ENCODE measurements around the gene ECM2.

ECM2 gene

DNA sequence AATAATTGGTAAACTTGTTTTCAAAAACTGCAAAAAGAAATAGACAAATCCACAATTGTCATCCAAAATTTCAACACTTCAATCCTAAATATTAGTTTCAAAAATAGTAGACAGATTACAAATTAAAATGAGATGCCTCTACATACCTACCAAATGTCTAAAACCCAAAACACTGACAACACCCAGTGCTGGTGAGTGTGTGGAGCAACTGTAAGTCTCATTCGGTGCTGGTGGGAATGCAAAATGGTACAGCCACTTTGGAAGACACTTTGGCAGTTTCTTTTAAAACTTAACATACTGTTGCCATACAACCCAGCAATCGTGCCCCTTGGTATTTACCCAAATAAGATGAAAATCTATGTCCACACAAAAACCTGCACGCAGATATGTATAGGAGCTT lies 6.7 kb downstream of the ECM2 start:
- H3K27ac ChIP-seq = no peak overlapping the region
- no peak overlapping the region for H3K4me3 ChIP-seq

DNA sequence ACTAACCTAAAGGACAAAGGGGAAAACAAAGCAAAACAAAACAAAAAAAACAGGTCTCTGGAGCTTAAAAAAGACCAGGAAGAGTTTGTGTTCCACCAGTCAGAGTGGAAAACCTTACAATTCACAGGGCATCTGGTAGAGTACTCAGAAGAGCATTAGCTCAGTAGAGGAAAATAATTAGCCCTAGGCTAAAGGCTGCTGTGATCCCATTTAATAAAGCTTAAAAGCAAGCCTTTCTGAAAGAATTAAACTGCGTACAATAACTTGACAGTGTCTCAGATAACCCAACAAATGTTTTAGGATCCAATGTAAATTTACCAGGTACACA lies 7.3 kb downstream of the ECM2 start:
- peak overlapping the region in 1 of 21 experiments; percentile 0 for H3K27ac ChIP-seq

DNA sequence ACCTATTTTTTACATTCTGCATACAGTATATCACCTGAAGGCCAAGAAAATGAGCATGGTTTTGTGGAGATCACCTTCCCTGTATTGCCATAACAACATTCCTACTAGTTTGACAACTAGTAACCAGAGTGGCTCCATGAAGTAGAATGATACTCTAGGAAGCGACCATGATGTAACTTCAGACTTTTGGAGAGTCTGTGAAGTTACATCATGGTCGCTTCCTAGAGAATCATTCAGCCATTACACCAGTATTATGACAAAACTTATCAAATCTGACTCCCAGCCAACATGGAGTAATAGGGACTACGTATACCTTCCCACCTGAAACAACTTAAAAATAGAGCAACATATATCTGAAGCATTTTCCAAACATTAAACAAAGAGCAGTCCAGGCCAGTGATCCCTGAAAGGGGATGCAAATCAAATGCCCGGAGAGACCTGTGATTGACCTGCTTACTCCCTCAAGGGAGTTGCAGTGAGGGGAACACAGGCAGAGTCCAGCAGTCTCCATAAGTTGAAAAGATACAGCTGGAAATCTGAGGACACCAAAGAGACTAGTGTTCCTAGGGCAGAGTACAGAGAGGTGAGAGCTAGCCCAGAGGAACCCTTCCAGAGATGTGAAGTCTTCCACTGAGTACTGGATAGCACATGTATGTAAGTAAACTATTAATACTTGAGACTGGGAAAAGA lies 7.8 kb downstream of the ECM2 start:
- Histone ChIP-seq H3K4me3 (no peak overlapping the region), H3K27ac (peak overlapping the region in 1 of 21 experiments; percentile 0)

More for the DNA sequence above, 7.3 kb downstream of the ECM2 start:
- H3K4me3 ChIP-seq = no peak overlapping the region

DNA sequence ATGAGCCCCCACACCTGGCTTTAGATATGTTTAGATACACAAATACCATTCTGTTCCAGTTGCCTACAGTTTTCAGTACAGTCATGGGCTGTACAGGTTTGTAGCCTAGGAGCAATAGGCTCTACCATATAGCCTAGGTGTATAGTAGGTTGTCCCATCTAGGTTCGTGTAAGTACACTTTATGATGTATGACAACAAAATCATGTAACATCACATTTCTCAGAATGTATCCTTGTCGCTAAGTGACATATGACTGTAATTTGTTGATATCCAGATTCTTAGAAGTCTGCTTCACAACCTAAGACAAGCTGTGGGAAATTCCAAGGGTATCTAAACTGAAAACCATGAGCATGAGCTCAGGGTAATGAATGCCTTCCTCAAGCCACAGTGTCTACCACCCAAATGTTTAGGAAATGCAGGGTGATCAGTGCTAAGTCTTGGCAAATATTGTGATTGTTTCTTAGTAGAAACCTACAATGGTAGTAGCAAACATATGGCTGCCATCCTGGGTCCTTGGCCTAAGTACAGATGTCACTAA lies 8.4 kb downstream of the ECM2 start:
- Histone ChIP-seq H3K27ac (no peak overlapping the region), H3K4me3 (no peak overlapping the region)

DNA sequence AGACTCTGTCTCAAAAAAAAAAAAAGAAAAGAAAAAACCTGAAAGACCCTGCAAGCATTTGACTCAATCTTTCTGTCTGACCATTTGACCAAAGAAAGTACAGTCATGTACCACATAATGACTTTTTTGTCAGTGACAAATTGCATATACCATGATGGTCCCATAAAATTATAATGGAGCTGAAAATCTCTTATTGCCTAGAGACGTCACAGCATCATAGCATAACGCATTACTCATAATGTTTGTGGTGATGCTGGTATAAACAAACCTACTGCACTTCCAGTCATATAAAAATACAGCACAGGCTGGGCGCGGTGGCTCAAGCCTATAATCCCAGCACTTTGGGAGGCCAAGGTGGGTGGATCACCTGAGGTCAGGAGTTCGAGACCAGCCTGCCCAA lies 10.5 kb downstream of the ECM2 start:
- H3K27ac ChIP-seq = no peak overlapping the region
- H3K4me3 ChIP-seq = no peak overlapping the region

DNA sequence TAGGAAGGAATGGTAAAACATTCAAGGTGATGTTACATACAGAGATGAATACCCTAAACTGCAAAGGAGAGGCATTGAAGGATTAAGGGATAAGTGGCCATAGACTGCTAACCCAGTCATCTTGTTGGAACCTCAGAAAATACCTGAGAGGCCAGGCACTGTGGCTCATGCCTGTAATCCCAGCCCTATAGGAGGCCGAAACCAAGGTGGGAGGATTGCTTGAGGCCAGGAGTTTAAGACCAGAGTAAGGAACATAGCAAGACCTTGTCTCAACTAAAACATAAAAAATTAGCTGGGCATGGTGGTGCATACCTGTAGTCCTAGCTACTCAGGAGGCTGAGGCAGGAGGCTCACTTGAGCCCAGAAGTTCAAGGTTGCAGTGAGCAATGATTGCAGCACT lies 10.9 kb downstream of the ECM2 start:
- H3K4me3 ChIP-seq = no peak overlapping the region
- H3K27ac ChIP-seq = no peak overlapping the region

DNA sequence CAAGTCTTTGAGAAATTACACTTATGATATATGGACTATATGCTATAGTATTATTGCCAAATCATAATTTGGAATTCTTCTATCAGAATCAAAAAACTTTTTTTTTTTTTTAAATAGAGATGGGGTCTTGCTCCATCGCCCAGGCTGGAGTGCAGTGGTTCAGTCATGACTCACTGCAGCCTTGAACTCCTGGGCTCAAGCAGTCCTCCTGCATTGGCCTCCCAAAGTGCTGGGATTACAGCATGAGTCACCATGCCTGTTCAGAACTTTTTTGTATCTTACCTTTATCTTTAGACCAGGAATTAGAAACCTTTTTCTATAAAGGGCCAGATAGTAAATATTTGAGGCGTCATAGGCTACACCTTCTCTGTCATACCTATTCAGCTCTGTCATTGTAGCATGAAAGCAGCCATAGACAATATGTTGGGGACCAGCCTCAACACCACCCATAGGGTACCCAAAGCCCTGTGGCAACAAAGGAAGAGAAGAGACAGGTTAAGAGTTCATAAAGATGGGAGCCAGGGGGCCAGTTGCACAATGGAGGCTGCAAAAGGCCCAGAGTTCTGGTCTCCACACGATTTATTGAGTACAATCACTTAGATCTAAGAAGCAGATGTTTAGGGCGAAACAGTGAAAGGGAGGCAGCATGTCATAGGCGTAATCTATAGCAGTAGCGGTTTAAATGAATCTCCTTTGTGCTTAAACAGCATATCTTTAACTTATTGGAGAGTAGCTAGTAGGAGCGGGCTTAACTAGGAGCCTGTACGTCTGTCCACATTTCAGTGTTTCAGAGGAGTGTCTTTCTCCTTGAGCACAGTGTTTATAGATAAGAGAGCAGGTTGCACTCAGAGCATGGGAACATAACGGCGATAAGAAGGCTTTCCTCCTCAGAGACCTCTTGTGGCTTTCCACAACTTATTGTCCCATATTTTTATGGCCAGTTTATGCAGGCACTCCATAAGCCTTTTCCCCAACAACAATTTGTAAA lies 12.5 kb downstream of the ECM2 start:
- no peak overlapping the region for H3K4me3 ChIP-seq

DNA sequence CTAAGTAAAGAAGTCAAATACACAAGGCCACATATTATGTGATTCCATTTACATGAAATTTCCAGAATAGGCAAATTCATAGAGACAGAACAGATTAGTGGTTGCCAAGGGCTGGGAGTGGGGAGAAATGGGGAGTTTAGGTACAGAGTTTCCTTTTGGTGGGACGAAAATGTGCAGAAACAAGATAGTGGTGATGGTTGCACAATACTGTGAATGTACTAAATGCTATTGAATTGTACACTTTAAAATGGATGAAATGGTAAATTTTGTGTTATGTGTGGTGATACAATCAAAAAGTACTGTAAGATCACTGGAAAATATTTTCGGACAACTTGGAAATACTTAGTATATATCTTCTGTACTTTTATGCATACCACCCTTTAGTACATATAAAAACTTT lies 15.0 kb downstream of the ECM2 start:
- H3K4me3 ChIP-seq = no peak overlapping the region
- no peak overlapping the region for H3K27ac ChIP-seq

More for the DNA sequence above, 12.5 kb downstream of the ECM2 start:
- no peak overlapping the region for H3K27ac ChIP-seq

DNA sequence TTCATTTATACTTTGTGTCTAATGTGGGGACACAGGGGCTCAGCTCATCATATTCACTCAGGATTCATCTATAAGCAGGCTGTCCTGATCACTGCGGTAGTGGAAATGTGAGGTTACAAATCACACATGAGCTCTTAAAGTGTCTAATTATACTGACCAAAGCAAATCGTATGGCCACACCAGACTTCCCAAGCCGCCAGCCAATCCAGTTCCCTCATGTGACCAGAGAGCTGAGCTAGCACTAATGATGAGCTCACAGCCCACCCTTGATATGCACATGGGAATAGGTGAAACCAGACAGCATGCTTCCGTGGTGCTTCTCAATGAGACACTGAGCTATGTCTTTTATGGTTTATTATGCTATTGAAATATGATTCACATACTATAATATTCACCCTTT lies 17.6 kb downstream of the ECM2 start:
- no peak overlapping the region for H3K4me3 ChIP-seq
- H3K27ac ChIP-seq = no peak overlapping the region

DNA sequence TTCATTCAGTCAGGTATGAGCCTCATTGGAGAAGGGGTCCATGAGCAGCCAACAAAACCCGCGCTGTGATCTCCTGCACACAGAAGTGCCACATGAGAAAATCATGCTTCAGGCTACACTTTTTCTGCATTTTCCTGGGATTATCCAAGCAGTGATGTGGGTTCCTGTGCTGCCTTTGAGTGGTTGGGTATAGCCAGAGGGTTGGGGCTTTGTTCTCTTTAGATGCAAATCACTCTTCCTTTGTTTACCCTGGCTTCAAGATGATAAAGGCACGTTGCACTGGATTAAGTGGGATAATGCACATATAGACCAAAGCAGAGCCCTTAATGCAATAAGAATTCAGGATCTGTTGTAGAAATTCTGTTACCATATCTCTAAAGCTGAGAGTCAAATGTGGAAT lies 18.7 kb downstream of the ECM2 start:
- H3K4me3 ChIP-seq = no peak overlapping the region
- H3K27ac ChIP-seq = no peak overlapping the region

DNA sequence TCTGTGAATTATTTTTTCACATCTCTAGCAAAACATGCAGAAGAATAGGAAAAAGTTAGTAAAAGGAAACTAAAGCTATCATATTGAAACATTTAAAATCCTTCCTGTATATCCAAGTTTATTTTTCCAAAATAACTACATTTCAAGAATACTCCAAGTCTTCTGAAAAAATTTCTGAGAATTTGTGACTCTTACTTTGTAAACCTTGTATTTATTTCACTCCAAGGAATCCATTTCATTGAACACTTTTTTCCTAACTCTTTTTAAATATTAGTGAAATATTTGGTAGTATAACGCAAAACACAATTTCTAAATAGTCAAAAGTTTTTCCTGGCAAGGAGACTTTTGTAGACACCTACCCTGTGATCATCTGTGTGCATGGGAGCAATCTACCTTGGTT lies 19.3 kb downstream of the ECM2 start:
- H3K27ac ChIP-seq = no peak overlapping the region
- H3K4me3 ChIP-seq = no peak overlapping the region

DNA sequence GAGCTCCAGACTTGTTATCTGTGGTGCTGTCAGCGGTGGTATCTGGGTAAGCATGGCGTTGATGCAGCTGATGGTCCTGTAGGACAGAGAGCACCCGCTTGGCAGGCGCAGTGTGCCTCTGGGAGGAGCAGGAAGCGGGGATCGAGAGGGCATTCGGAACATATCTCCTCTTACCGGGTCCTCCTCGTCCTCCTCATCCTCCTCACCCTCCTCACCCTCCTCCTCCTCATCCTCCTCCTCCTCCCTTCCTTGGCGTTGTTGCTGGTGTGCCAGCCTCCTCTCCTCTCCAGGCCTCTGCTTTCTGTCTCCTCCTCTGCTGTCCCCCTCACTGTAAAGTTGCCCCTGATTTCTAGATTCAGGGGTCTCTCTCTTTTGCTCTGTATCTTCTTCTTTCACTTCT lies 21.2 kb downstream of the ECM2 start:
- H3K27ac ChIP-seq = no peak overlapping the region

DNA sequence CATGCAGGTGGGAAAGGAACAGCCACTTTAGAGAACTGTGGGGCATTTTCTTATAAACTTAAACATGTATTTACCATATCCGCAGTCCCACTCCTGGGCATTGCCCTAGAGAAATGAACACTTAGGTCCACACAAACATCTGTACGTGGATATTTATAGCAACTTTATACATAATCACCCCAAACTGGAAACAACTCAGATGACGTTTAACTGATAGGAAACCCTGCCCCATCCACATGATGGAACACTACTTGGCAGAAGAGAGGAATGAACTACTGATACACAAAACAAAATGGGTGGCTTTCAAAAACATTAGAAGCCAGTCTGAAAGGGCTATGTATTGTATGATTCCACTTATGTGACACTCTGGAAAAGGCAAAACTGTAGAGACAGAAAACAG lies 22.4 kb downstream of the ECM2 start:
- H3K4me3 ChIP-seq = no peak overlapping the region
- H3K27ac ChIP-seq = no peak overlapping the region

More for the DNA sequence above, 21.2 kb downstream of the ECM2 start:
- H3K4me3 ChIP-seq = no peak overlapping the region

DNA sequence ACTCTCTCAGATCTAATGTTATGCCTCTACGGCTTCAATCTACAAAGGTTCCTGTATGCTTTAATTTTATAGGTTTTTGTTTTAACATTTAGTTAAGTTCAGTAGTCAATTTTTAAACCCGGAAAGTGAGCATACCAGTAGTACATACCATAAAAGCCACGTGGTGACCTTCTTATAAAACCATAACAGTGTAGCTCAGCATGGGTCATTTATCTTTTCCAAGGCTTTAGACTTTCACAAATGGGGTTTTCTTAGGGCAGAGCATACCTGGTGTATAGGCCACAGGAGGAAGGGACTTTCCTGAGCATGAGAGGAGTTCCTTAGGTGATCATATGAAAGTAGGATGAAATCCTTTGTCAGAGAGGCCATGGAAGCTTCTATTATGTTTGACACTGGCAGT lies 23.2 kb downstream of the ECM2 start:
- H3K4me3 ChIP-seq = no peak overlapping the region
- H3K27ac ChIP-seq = no peak overlapping the region

DNA sequence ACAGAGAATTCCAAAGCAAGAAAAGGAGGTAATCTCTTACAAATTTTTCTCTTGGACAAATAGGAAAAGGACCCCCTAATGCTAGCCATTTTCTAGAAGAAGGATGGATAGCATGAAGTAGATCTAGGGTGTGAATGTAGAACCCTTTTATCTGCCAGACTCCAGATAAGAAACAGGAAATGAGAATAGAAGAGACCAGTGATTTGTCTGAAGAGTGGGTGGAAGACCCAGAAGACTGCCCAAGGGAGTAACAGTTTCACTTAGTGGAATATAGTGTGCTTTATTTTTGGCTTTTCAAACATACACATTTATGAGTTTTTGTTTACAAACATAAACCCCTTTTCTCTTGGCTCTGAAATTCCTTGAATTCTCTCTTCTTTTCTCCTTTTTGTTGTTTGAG lies 25.0 kb downstream of the ECM2 start:
- H3K4me3 ChIP-seq = no peak overlapping the region
- H3K27ac ChIP-seq = peak overlapping the region in 1 of 21 experiments; percentile 6

DNA sequence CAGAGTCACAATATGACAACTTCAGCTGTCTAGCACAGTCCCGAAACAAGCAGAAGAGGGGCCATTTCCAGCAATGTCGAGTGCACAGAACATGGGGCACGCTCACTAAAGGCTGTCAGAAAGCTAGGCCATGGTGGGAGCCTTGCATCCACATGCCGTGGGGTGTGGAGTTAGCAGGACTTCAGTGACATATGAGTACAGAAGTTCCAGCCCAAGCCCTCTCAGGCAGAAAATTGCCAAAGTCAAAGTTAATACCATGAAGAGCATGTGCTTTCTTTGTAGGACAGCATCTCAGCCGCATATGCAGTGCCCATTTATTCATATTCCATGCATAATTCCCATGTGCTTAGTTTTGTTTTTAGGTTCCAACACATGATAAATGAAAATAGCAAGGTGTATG lies 26.7 kb downstream of the ECM2 start:
- Histone ChIP-seq H3K4me3 (no peak overlapping the region), H3K27ac (peak overlapping the region in 4 of 21 experiments; percentile 8 to 76 (median 43))

DNA sequence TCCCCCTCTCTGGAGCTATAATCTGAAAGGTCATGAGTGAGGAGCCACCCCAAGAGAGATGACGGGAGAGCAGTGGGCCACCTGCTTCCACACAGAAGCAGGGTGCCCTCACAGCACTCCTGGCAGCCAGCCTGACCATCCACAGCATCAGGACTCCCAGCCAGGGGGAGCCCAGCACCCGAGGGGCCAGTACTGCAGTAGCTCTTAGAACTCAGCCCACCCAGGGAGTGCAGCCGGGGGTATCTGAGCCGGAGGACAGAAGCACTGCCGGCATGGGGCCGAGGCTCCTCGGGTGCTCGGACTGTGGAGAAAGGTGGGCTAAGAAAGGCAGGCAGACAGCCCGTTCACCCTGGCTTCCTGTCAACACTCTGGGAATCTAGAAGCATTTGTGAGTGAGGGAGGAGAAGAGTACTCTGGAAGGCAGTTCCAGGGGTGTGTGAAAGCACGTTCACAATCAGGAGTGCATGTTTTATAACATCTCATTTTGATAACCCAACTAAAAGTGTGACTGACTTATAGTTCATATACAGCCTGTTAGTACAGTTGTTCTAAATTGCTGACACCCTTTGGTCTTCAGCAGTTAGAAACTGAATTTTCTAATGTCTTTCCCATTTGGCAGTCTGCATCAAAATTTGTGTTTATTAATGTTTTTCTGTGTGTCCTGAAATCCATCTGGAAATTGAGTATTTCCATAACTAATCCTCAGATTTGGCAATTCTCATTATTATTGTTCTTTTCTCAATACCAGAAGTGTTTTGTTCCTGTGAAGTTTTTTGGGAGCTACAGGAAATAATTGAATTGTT lies 27.6 kb downstream of the ECM2 start:
- Histone ChIP-seq H3K4me3 (no peak overlapping the region), H3K27ac (peak overlapping the region in 15 of 21 experiments; percentile 6 to 87 (median 73))

DNA sequence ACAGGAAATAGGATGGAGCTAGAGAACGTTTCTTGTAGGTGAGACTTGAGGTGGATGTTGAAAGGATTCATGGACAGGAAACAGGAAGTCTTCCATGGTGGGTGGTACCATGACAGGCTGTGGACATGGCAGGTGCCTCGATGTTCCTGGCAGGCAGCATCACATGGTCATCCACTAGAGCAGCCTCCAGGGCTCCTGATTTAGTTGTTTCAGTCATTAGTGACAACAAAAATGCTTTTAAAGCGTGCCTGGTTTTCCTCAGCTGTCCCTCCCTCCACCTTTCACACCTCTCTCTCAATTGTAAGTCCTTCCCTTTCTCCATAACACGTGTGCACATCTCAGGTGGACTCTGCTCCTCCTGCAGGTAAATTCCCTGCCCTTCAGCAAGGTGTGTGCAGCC lies 28.3 kb downstream of the ECM2 start:
- Histone ChIP-seq H3K4me3 (no peak overlapping the region), H3K27ac (peak overlapping the region in 17 of 21 experiments; percentile 5 to 87 (median 74))

DNA sequence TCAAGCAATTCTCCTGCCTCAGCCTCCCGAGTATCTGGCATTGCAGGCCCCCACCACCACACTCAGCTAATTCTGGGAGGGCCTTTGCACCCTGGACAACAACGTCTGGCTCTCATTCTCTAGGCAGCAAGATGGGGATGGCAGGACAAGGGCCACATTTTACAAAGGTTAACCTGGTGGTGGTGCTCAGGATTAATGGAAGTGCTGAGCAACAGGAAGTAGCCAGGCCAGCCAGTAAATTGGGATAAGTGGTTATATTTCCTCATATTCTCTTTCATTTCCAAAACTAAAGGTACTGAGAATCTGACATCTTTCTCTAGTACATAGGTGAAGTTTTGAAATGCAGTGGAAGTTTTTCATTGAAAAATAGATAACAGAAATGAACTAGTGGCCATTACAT lies 28.8 kb downstream of the ECM2 start:
- Histone ChIP-seq H3K4me3 (no peak overlapping the region), H3K27ac (peak overlapping the region in 20 of 21 experiments; percentile 19 to 87 (median 74))

Measured in skin epidermis (tissue), 12 donors.